Stimulated activated memory B cell treated with anti-CD40 and anti-IgM and Interleukin-4, amounts not matched to agents 10 μg/mL and 1 μg/mL and 100 μg/mL, for 72 hours (primary cell): ENCODE data around the gene ZBED4.
"Not testable (repeated sequence)": the region's sequence is repeated elsewhere in the genome, so short reads cannot be mapped to it uniquely, and the experiment has no call there.

Source experiments
- ATAC-seq: fragments of 150-1000 bp; cut with Tn5 transposase; 2 replicates; pipeline ENCODE4 v1.10.0; 2021
- H3K27ac Mint-ChIP-seq: one replicate; pipeline ENCODE4 v1.8.0; 2022; ENCODE audit warnings: mild to moderate bottlenecking, mixed read lengths
- H3K27me3 Mint-ChIP-seq: one replicate; pipeline ENCODE4 v1.8.0; 2022; ENCODE audit warnings: mixed read lengths
- H3K36me3 Mint-ChIP-seq: one replicate; pipeline ENCODE4 v1.8.0; 2022; ENCODE audit warnings: mixed read lengths
- H3K4me1 Mint-ChIP-seq: one replicate; pipeline ENCODE4 v1.8.0; 2022; ENCODE audit warnings: mixed read lengths
- H3K4me3 Mint-ChIP-seq: one replicate; pipeline ENCODE4 v1.8.0; 2022; ENCODE audit warnings: mild to moderate bottlenecking, moderate library complexity, mixed read lengths
- H3K9me3 Mint-ChIP-seq: one replicate; pipeline ENCODE4 v1.8.0; 2022; ENCODE audit warnings: mixed read lengths

ZBED4 gene, protein sequence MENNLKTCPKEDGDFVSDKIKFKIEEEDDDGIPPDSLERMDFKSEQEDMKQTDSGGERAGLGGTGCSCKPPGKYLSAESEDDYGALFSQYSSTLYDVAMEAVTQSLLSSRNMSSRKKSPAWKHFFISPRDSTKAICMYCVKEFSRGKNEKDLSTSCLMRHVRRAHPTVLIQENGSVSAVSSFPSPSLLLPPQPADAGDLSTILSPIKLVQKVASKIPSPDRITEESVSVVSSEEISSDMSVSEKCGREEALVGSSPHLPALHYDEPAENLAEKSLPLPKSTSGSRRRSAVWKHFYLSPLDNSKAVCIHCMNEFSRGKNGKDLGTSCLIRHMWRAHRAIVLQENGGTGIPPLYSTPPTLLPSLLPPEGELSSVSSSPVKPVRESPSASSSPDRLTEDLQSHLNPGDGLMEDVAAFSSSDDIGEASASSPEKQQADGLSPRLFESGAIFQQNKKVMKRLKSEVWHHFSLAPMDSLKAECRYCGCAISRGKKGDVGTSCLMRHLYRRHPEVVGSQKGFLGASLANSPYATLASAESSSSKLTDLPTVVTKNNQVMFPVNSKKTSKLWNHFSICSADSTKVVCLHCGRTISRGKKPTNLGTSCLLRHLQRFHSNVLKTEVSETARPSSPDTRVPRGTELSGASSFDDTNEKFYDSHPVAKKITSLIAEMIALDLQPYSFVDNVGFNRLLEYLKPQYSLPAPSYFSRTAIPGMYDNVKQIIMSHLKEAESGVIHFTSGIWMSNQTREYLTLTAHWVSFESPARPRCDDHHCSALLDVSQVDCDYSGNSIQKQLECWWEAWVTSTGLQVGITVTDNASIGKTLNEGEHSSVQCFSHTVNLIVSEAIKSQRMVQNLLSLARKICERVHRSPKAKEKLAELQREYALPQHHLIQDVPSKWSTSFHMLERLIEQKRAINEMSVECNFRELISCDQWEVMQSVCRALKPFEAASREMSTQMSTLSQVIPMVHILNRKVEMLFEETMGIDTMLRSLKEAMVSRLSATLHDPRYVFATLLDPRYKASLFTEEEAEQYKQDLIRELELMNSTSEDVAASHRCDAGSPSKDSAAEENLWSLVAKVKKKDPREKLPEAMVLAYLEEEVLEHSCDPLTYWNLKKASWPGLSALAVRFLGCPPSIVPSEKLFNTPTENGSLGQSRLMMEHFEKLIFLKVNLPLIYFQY

DNA sequence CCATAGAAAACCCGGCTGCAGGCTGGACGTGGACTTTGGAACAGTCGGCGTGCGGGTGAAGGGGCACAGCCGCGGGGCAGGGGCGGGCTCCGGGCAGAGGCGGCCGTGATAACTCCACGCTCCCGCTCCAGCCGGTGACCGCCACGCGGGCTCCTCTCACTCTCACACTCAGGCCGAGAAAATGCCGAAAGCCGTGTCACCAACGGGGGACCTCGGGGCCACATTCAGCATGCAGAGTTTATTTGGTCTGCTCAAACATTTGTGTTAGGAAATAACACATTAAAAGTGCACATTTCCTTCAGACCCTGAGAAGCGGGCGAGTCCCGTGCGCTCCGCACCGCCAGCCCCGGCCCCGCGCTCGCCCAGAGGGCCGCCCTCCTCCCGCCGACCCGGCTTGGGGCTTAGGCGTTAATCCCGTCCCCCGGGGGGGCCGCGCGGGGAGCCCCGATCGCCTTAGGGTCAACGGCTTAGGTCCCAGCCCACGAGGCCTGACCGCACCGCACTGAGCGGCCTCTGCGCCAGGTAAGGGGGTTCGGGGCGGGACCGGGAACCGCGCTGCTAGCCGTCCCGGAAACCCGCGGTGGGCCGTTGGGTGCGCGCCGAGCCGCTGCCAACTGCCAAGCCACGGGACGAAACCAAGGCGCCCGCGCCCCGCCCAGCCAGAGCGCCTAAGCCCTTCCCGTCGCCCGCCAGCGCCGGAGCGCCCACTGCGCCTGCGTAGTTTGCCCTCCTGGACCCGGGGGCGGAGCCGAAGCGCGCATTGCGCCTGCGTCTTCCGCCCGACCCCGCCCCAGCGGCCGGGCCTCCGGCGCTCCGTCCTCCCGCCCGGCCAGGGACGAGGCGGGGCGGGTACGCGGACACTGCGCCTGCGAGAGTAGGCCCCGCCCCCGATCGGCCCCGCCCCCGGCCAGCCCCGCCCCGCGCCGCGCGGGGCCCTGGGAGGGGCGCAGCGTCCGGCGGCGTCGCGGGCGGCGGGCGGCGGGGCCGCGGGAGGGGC is at the start of gene ZBED4:
Gene ZBED4, plus strand, starts transcription at position 947 of the 997 bp plus-strand sequence. CDS start 29,819 bp downstream, outside the sequence.
- H3K36me3 Mint-ChIP-seq, result no peaks in the 10 kb centered on the region
- H3K9me3 Mint-ChIP-seq, result no peaks in the 10 kb centered on the region
- ATAC-seq, result peak; percentile 93
- peak within 1 kb of the TSS; percentile 88 for H3K27ac Mint-ChIP-seq
- peaks cover 37% of the 10 kb centered on the region for H3K4me1 Mint-ChIP-seq
- H3K4me3 Mint-ChIP-seq, result peak within 1 kb of the TSS; percentile 96
- H3K27me3 Mint-ChIP-seq, result peaks cover 31% of the 10 kb centered on the region

DNA sequence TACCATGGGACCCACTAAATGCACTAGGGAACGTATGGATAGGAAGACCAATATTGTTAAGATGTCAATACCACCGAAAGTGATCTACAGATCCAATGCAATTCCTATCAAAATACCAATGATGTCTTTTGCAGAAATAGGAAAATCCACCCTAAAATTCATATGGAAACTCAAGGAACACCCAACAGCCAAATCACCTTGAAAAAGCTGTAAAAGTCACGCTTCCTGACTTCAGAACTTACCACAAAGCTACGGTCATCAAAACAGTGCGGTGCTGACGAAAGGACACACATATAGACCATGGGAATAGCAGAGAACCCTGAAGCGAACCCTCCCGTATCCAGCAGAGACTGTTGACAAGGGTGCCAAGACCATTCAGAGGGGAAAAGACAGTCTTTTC is 46.5 kb upstream of the ZBED4 start:
- Mint-ChIP-seq H3K36me3 (peaks cover 59% of the 10 kb centered on the region), H3K27me3 (no peaks in the 10 kb centered on the region), H3K27ac (no peak overlapping the region), H3K4me1 (peaks cover 71% of the 10 kb centered on the region), H3K4me3 (no peak overlapping the region), H3K9me3 (no peaks in the 10 kb centered on the region)
- no peak for ATAC-seq

DNA sequence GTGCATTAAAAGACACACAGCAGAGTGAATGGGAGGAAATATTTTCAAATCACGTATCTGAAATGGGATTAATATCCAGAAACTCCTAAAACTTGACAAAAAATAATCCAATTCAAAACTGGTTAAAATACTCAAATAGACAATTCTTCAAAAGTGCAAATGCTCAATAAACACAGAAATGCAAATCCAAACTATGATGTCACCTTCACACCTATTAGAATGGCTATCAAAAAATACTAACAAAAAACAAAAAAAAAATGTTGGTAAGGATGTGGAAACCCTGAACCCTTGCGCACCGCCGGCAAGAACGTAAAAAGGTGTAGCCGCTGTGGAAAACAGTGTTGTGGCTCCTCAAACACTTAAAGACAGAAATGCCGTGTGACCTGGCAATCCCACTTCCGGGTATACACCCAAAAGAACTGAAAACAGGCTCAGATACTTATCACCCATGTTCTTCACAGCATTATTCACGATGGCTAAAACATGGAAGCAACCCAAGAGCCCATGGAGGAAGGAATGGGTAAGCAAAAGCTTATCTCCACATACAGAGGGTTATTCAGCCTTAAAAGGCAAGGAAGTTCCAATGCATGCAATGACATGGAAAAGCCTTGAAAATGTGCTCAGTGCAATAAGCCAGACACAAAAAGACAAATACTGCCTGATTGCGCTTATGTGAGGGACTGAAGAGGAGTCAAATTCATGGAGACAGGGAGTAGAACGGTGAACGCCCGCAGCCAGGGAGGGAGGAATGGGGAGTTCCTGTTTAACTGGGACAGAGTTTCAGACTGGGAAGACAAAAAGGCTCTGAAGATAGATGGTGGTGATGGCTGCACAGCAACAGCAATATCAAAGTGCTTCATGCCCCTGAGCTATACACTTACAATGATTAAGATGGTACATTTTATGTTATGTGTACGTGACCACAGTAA is 45.6 kb upstream of the ZBED4 start:
- Mint-ChIP-seq H3K4me1 (peaks cover 74% of the 10 kb centered on the region), H3K27ac (no peak overlapping the region), H3K4me3 (no peak overlapping the region), H3K27me3 (no peaks in the 10 kb centered on the region), H3K36me3 (peaks cover 53% of the 10 kb centered on the region), H3K9me3 (no peaks in the 10 kb centered on the region)
- ATAC-seq, result no peak

DNA sequence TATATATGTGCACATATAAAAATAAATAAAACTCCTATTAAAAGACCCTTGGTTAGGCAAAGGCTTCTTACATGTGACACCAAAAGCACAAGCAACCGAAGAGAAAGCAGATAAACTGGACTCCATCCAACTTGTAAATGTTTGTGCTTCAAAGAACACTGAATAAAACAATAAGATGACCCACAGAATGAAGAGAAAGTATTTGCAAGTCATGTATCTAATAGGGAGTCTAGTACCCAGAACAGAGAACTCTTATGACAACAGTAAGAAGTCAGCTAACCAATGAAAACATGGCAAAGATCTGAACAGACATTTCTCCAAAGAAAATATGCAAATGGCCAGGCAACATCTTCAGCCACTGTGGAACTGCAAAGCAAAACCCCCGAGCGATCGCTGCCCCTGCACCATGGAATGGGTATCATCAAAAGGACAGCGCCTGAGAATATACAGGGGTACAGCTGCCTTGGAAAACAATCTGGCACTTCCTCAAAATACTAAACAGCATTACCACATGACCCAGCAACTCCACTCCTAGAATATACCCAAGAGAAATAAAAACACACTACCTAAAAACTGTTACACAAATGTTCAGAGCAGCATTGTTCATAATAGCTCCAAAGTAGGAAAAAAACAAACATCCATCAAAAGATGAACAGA is 43.2 kb upstream of the ZBED4 start:
- no peak for ATAC-seq
- H3K4me1 Mint-ChIP-seq, result peaks cover 82% of the 10 kb centered on the region
- H3K4me3 Mint-ChIP-seq, result no peak overlapping the region
- peaks cover 32% of the 10 kb centered on the region for H3K36me3 Mint-ChIP-seq
- no peaks in the 10 kb centered on the region for H3K27me3 Mint-ChIP-seq
- peak overlapping the region; percentile 31 for H3K27ac Mint-ChIP-seq
- H3K9me3 Mint-ChIP-seq, result no peaks in the 10 kb centered on the region

DNA sequence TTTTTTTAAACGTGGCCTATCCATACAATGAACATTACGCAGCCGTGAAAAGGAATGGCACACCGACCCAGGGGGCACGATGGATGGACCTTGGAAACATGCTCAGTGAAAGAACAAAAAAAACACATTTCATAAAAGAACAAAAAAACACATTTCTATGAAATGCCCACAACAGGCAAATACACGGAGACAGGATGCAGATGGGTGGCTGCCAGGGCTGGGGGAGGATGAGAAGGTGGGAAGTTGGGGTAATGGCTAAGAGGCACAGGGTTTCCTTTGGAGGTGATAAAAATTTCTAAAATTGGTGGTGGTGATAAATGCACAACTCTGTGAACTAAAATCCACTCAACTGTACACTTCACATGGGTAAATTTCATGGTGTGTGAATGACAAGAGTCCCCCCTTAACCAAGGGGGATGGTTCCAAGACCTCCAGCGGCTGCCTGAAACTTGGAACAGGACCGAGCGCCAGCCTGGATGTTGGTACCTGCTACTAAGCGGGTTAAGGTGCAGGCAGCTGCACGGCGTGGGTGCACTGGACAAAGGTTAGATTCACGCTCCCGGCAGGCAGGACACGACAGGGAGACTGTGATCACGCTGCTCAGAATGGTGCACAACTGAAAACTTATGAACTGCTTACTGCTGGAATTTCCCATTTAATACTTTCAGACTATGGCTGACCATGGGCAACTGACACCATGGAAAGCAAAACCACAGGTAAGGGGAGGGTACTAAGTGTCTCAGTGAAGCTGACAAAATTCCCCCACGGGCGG is 42.4 kb upstream of the ZBED4 start:
- no peak for ATAC-seq
- H3K27ac Mint-ChIP-seq, result peak overlapping the region; percentile 31
- no peaks in the 10 kb centered on the region for H3K27me3 Mint-ChIP-seq
- H3K4me1 Mint-ChIP-seq, result peaks cover 86% of the 10 kb centered on the region
- no peak overlapping the region for H3K4me3 Mint-ChIP-seq
- peaks cover 35% of the 10 kb centered on the region for H3K36me3 Mint-ChIP-seq
- H3K9me3 Mint-ChIP-seq, result no peaks in the 10 kb centered on the region

DNA sequence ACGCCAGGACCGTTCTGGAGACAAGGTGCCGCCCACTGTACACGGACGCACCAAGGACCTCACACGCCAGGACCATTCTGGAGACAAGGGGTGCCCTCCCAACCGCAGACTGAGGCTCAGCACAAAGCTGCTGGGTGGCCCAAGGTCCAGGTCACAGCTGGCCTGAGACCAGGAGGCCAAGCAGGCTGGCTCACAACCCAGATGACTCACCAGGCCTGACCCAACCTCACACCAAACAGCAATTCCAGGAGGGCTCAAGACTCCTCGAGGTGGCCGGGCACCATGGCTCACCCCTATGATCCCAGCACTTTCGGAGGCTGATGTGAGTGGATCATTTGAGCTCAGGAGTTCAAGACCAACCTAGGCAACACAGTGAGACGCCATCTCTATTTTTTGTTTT is 40.8 kb upstream of the ZBED4 start:
- Mint-ChIP-seq H3K4me3 (no peak overlapping the region), H3K4me1 (peaks cover 89% of the 10 kb centered on the region), H3K27ac (no peak overlapping the region), H3K9me3 (no peaks in the 10 kb centered on the region), H3K27me3 (no peaks in the 10 kb centered on the region), H3K36me3 (peaks cover 29% of the 10 kb centered on the region)
- ATAC-seq, result no peak

DNA sequence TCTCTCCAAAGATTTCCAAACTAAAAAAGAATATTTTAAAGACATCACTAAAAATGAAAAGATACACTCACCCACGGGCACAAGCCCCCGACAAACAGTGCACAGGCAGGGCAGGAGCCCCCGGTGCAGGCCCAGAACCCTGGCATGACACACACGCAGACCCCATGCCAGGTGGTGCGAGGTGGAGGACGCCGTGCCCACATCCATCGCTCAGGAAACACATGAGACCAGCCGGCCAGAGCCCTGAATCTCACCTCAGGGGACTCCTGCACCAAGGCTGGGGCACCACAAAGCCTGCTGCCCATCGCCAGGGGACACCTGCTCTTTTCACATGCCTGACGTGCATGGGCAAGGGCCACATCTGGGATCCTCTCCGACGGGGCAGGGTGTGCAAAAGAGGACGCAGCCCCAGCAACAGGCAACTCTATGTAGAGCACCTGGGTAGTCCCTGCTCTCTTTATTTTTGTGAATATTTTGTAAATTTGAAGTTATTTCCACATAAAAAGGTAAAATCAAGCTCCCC is 39.4 kb upstream of the ZBED4 start:
- H3K27me3 Mint-ChIP-seq, result no peaks in the 10 kb centered on the region
- H3K9me3 Mint-ChIP-seq, result no peaks in the 10 kb centered on the region
- H3K27ac Mint-ChIP-seq, result no peak overlapping the region
- no peak for ATAC-seq
- H3K4me3 Mint-ChIP-seq, result no peak overlapping the region
- peaks cover 36% of the 10 kb centered on the region for H3K36me3 Mint-ChIP-seq
- H3K4me1 Mint-ChIP-seq, result peaks cover 87% of the 10 kb centered on the region

DNA sequence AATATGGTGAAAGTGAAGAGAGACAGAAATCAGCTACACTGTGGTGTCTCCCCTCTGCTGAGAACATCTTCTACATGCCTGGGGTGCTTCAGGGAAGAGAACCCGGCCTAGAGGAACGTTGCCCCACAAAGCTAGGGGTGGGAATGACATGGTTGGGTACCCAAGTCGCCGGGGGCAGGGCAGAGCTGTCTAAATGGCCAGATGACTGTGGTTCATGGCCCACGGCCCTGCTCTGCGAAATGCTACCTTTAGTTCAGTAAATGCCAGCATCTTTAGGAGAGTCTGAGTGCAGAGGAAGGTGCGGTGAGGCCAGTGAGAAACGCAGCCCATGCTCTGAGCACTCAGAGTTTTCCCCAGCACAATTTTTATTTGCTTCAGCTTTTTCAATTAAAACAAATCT is 38.8 kb upstream of the ZBED4 start:
- Mint-ChIP-seq H3K27ac (no peak overlapping the region), H3K9me3 (no peaks in the 10 kb centered on the region), H3K27me3 (no peaks in the 10 kb centered on the region), H3K36me3 (peaks cover 38% of the 10 kb centered on the region), H3K4me1 (peaks cover 83% of the 10 kb centered on the region), H3K4me3 (no peak overlapping the region)
- ATAC-seq, result no peak

DNA sequence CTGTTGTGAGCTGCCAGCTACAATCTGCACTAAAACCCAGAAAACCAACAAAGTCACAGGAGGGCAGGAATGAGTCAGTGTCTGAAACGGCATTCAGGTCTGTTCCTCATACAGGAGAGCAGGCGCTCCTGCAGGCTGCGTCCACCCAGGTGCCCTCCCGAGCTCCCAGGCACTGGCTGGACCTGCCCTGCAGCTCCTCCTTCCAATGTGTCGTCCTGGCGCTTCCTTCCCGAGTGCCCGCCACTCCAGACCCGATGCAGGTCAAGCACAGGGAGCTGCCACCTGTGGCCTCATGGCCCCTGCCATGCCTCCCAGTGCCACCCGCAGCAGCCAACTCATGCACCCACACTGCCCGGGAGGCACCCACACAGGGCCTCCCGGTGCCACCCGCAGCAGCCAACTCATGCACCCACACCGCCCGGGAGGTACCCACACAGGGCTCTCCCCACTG is 38.0 kb upstream of the ZBED4 start:
- peaks cover 41% of the 10 kb centered on the region for H3K36me3 Mint-ChIP-seq
- peak overlapping the region; percentile 33 for H3K27ac Mint-ChIP-seq
- no peaks in the 10 kb centered on the region for H3K27me3 Mint-ChIP-seq
- H3K9me3 Mint-ChIP-seq, result no peaks in the 10 kb centered on the region
- peaks cover 83% of the 10 kb centered on the region for H3K4me1 Mint-ChIP-seq
- H3K4me3 Mint-ChIP-seq, result peak overlapping the region; percentile 12
- ATAC-seq, result peak; percentile 51

DNA sequence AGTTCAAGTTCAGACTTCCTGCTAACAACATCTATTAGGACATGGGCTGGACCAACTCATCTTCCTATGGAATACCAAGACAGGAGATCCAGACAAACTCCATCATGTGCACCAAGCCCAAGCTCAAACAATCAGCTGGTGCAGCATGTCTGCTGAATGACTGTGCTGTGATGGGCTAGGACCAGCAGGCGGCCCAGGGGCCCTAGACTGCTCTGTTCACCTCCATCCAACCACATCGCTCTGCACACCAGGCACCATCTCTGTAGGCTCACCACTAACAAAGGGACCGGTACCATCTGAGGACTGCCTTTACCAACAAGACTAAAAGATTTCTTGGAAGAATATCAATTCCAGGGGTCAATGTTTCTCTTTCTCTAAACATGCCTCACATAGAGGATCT is 36.3 kb upstream of the ZBED4 start:
- no peak for ATAC-seq
- H3K36me3 Mint-ChIP-seq, result peaks cover 48% of the 10 kb centered on the region
- H3K4me1 Mint-ChIP-seq, result peaks cover 87% of the 10 kb centered on the region
- no peak overlapping the region for H3K4me3 Mint-ChIP-seq
- no peaks in the 10 kb centered on the region for H3K27me3 Mint-ChIP-seq
- no peak overlapping the region for H3K27ac Mint-ChIP-seq
- no peaks in the 10 kb centered on the region for H3K9me3 Mint-ChIP-seq

DNA sequence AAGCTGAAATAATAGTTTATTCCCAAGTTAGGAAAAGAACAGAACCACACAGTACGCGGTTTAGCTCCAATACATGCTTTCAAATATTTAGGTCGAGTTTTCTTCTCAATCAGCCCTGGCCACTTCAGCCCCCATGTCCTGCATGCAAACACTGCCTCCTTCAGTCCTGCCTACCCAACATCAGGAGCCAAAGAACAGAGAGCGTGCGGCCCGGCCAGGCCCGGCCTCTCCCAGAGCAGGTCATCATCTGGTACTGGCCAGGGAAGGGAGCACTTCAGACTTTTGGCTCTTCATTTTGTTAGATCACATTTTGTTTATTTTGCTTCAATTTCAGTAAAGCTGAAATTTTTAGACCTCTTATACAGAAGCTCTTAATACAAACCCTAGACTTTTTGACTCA is 32.7 kb upstream of the ZBED4 start:
- Mint-ChIP-seq H3K4me3 (no peak overlapping the region), H3K4me1 (peaks cover 81% of the 10 kb centered on the region), H3K9me3 (no peaks in the 10 kb centered on the region), H3K27ac (no peak overlapping the region), H3K36me3 (peaks cover 67% of the 10 kb centered on the region), H3K27me3 (no peaks in the 10 kb centered on the region)
- no peak for ATAC-seq

DNA sequence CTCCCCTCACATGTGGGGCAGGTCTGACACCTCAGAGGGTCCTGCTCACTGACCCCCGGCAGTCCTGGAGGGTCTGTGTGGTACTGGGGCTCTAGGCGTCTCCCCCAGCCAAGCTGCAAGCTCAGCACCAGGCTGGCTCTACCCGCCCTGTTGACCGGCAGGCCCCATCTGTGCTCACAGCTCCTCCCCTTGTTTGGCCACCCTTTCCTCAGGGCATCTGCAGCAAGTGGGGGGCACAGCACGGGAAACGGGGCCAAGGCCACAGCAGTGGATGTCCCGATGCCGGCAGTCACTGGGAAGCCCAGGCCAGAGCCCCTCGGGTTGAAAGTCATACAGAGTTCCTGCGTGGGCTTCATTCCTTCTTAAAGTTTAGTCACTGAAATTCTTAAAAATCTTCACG is 31.9 kb upstream of the ZBED4 start:
- H3K27me3 Mint-ChIP-seq, ATAC-seq, H3K4me3 Mint-ChIP-seq, H3K27ac Mint-ChIP-seq, H3K9me3 Mint-ChIP-seq: not testable (repeated sequence)
- Mint-ChIP-seq H3K36me3 (peaks cover 66% of the 10 kb centered on the region), H3K4me1 (peaks cover 80% of the 10 kb centered on the region)
